Measurements from ENCODE around the gene PLXND1. TPM values are rescaled to one million over a fixed set of nuclear protein-coding genes. Genes with fewer than 3 reads are reported as not detected.

PLXND1 gene
- total and polyA plus RNA-seq, 11 donors: 40.8 to 218 (median 66.4) TPM

- H3K4me3 ChIP-seq: no peak overlapping the region
- peak in 3 of 4 donors; percentile 27 to 59 (median 46) for ATAC-seq
- H3K9me3 ChIP-seq: no peaks in the 10 kb centered on the region
- WGBS, 4 donors: 44 to 52% (median 46%) methylated on average over 11 of the region's 11 CpGs
- peaks cover 0 to 80% (median 54%) of the 10 kb centered on the region in 9 donors for H3K36me3 ChIP-seq
- DNase-seq: peak in 3 of 5 donors; percentile 46 to 76 (median 66)
- no peaks in the 10 kb centered on the region for H3K27me3 ChIP-seq
- peak overlapping the region in 9 of 12 donors; percentile 1 to 43 (median 21) for H3K27ac ChIP-seq
- peaks cover 12 to 99% (median 78%) of the 10 kb centered on the region in 12 donors for H3K4me1 ChIP-seq
- no peak for TF ChIP-seq CTCF (IDR thresholded peaks at IDR 0.05)
- no peak for TF ChIP-seq POLR2A (IDR thresholded peaks at IDR 0.05)
- intact Hi-C loops (cut with DNase I): loop anchor here in 2 of 10 donors (10.0 kb wide), 1 partner anchor 53 kb away; no protein-coding TSS in a partner anchor
These were observed 49.0 kb downstream of the PLXND1 start for GRCh38 chr3:129557548-129557894.

DNA sequence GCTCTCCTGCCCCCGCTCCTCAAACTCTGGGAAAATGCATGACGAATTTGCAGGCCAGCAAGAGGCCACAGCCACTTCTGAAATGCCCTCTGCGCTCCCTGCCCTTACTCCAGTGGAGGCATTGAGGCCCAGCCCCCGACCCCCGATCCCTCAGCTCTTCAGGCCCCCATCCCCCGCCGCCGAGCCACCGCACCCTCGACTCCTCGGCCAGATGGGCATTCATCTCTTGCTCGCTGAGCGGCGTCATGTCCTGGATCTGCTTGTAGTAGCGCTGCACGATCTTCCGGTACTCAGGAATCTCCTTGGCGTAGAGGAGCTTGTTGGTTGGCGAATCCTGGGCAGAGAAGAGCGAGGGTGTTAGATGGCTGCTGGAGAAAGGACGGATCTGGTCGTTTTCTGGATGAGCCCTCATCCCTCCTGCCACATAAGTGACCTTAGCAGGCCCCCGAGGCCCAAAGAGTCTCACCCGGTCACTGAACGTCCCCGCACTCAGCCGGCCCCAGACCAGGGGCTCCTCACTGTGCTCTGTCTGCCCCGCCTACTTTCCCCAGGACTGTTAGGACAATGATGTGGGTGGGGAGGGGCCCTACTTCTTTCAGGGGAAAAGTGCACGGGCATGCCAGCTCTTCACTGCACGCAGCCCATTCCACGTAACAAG, 49.5 kb downstream of the PLXND1 start:
- intact Hi-C loops (cut with DNase I): loop anchor here in 2 of 10 donors (10.0 kb wide), 1 partner anchor 52 kb away; no protein-coding TSS in a partner anchor
- peaks cover 12 to 99% (median 78%) of the 10 kb centered on the region in 12 donors for H3K4me1 ChIP-seq
- H3K4me3 ChIP-seq: no peak overlapping the region
- 84 to 87% (median 86%) methylated on average over 27 to 31 of the region's 31 CpGs for WGBS, 4 donors
- H3K36me3 ChIP-seq: peaks cover 0 to 75% (median 49%) of the 10 kb centered on the region in 9 donors
- TF ChIP-seq POLR2A (IDR thresholded peaks at IDR 0.05) (no peak), CTCF (IDR thresholded peaks at IDR 0.05) (no peak)
- ATAC-seq (no peak), DNase-seq (peak in 1 of 5 donors; percentile 43)
- H3K9me3 ChIP-seq: no peaks in the 10 kb centered on the region
- H3K27me3 ChIP-seq: no peaks in the 10 kb centered on the region
- peak overlapping the region in 7 of 12 donors; percentile 1 to 43 (median 21) for H3K27ac ChIP-seq

GRCh38 chr3:129556358-129556695, 50.1 kb downstream of the PLXND1 start:
- no peak for TF ChIP-seq POLR2A (IDR thresholded peaks at IDR 0.05)
- TF ChIP-seq CTCF (IDR thresholded peaks at IDR 0.05): no peak
- Histone ChIP-seq H3K4me3 (no peak overlapping the region), H3K27me3 (no peaks in the 10 kb centered on the region), H3K36me3 (peaks cover 0 to 69% (median 45%) of the 10 kb centered on the region in 9 donors), H3K27ac (peak overlapping the region in 1 of 12 donors; percentile 5), H3K4me1 (peaks cover 12 to 93% (median 71%) of the 10 kb centered on the region in 12 donors), H3K9me3 (no peaks in the 10 kb centered on the region)
- peak in 1 of 5 donors; percentile 51 for DNase-seq
- WGBS, 4 donors: 82 to 93% (median 92%) methylated on average over 13 to 15 of the region's 15 CpGs
- ATAC-seq: no peak
- intact Hi-C loops (cut with DNase I): loop anchor here in 2 of 10 donors (10.0 kb wide), 1 partner anchor 52 kb away; no protein-coding TSS in a partner anchor

- Histone ChIP-seq H3K9me3 (no peaks in the 10 kb centered on the region), H3K4me1 (peaks cover 12 to 87% (median 65%) of the 10 kb centered on the region in 12 donors), H3K27ac (peak overlapping the region in 3 of 12 donors; percentile 2 to 19 (median 5)), H3K27me3 (no peaks in the 10 kb centered on the region), H3K4me3 (no peak overlapping the region), H3K36me3 (peaks cover 0 to 63% (median 45%) of the 10 kb centered on the region in 9 donors)
- 79 to 87% (median 83%) methylated on average over 14 to 18 of the region's 18 CpGs for WGBS, 4 donors
- ATAC-seq (no peak), DNase-seq (peak in 2 of 5 donors; percentile 13 to 65)
- intact Hi-C loops (cut with DNase I): loop anchor here in 2 of 10 donors (10.0 kb wide), 1 partner anchor 51 kb away; no protein-coding TSS in a partner anchor
- TF ChIP-seq CTCF (IDR thresholded peaks at IDR 0.05) (no peak), POLR2A (IDR thresholded peaks at IDR 0.05) (no peak)
These were observed 50.7 kb downstream of the PLXND1 start for GRCh38 chr3:129555616-129556357.
